ENCODE results near the gene WT1.

DNA sequence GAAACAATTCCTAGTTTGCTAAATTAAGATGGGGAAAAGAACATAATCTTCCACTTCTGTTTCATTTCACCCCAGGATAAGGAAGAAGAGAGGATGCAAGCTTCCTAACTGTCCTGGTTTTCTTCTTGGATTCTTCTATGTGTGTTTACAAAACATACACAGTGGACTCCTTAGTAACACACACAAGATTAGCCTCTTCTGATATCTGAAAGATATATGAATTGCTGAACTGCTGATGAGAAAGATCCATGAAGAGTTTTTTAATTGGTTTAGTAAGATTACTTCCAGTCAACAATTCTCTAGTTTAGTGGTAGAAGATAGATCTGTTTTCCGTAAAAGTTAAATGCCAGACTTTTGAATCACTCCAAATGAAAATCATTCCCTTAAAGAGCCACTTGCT, 86.8 kb downstream of the WT1 start:
- TF ChIP-seq EZH2 (IDR thresholded peaks at IDR 0.05) (no peak), EZH2phosphoT487 (IDR thresholded peaks at IDR 0.05) (no peak)
- TF ChIP-seq, protein P1, sequence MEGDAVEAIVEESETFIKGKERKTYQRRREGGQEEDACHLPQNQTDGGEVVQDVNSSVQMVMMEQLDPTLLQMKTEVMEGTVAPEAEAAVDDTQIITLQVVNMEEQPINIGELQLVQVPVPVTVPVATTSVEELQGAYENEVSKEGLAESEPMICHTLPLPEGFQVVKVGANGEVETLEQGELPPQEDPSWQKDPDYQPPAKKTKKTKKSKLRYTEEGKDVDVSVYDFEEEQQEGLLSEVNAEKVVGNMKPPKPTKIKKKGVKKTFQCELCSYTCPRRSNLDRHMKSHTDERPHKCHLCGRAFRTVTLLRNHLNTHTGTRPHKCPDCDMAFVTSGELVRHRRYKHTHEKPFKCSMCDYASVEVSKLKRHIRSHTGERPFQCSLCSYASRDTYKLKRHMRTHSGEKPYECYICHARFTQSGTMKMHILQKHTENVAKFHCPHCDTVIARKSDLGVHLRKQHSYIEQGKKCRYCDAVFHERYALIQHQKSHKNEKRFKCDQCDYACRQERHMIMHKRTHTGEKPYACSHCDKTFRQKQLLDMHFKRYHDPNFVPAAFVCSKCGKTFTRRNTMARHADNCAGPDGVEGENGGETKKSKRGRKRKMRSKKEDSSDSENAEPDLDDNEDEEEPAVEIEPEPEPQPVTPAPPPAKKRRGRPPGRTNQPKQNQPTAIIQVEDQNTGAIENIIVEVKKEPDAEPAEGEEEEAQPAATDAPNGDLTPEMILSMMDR (IDR thresholded peaks at IDR 0.05): no peak
